ENCODE measurements around the gene RGS12.

- TF ChIP-seq EZH2 (IDR thresholded peaks at IDR 0.05; ENCODE audit: borderline replicate concordance, low read length) (no peak), CTCF (IDR thresholded peaks at IDR 0.05; ENCODE audit: low read length) (no peak)
Measured at GRCh38 chr4:3266076-3266475, 26.7 kb upstream of the RGS12 start.

All from OCI-LY1 (cell line).